HEK293 (cell line): ENCODE measurements around the gene LMF1.

Experiments used
- CTCF ChIA-PET: fragments of 350-600 bp; formaldehyde crosslinking; extraction: SDS; loops from one replicate; lab custom pipeline; 2021; ENCODE audit warnings: antibody characterized with exemption; lab: Yijun Ruan, JAX
- POLR2A ChIA-PET: fragments of 300-600 bp; formaldehyde crosslinking; extraction: SDS; loops from one replicate; lab custom pipeline; 2020; ENCODE audit warnings: antibody characterized with exemption, inconsistent platforms; lab: Yijun Ruan, JAX
- H3K27ac ChIP-seq: fragments of 200-500 bp; sonication (Bioruptor generic); 2 replicates; pipeline ENCODE4 v1.5.1; 2014; ENCODE audit warnings: low read depth, low read length, control low read depth, inconsistent platforms; ENCODE audit errors: extremely low read depth
- H3K36me3 ChIP-seq, 2 experiments: fragments of 200-500 bp in 1 of 2; sonication (Bioruptor generic) in 1 of 2; 1 replicate in 1 of 2; 2 replicates in 1 of 2; pipeline ENCODE4 v1.5.1; 2014 to 2017; ENCODE audit warnings: inconsistent platforms in 2 of 2, low read length in 2 of 2; ENCODE audit not compliant: control insufficient read depth in 2 of 2, insufficient read depth in 1 of 2
- H3K4me1 ChIP-seq: fragments of 200-500 bp; sonication (Bioruptor generic); 2 replicates; pipeline ENCODE4 v1.5.1; 2014; ENCODE audit warnings: mild to moderate bottlenecking, low read length, inconsistent platforms; ENCODE audit not compliant: control insufficient read depth, insufficient read depth
- H3K4me3 ChIP-seq: 2 replicates; pipeline ENCODE4 v1.5.1; 2011; ENCODE audit warnings: low read depth, mild to moderate bottlenecking, control low read depth, low read length, moderate library complexity
- H3K9me3 ChIP-seq: fragments of 200-500 bp; sonication (Bioruptor generic); 2 replicates; pipeline ENCODE4 v1.5.1; 2014; ENCODE audit warnings: low read depth, low read length, inconsistent platforms; ENCODE audit not compliant: control insufficient read depth, insufficient read depth
- EGR2 ChIP-seq: fragments of 450-650 bp; formaldehyde crosslinking; IDR thresholded peaks from 2 replicates; pipeline ENCODE4 v1.5.1; 2016; ENCODE audit warnings: low read depth, missing biosample characterization, missing genetic modification characterization
- GLIS1 ChIP-seq: fragments of 450-650 bp; formaldehyde crosslinking; IDR thresholded peaks from 2 replicates; pipeline ENCODE4 v1.5.1; 2016; ENCODE audit warnings: missing biosample characterization, missing genetic modification characterization
- IKZF3 ChIP-seq: fragments of 450-650 bp; IDR thresholded peaks from 2 replicates; pipeline ENCODE4 v1.5.0; 2018; ENCODE audit warnings: missing biosample characterization, mild to moderate bottlenecking, missing genetic modification characterization, moderate library complexity
- KLF10 ChIP-seq: fragments of 450-650 bp; IDR thresholded peaks from 2 replicates; pipeline ENCODE4 v1.5.1; 2018; ENCODE audit warnings: missing biosample characterization, mild to moderate bottlenecking, missing genetic modification characterization
- KLF9 ChIP-seq: fragments of 450-650 bp; formaldehyde crosslinking; IDR thresholded peaks from 2 replicates; pipeline ENCODE4 v1.5.1; 2016; ENCODE audit warnings: missing biosample characterization, missing genetic modification characterization, low read depth
- PRDM1 ChIP-seq: fragments of 450-650 bp; formaldehyde crosslinking; IDR thresholded peaks from 2 replicates; pipeline ENCODE4; 2016; ENCODE audit warnings: missing biosample characterization, missing genetic modification characterization
- RBAK ChIP-seq: fragments of 450-650 bp; formaldehyde crosslinking; IDR thresholded peaks from 2 replicates; pipeline ENCODE4 v1.5.1; 2016; ENCODE audit warnings: missing biosample characterization, missing genetic modification characterization
- REPIN1 ChIP-seq: fragments of 450-650 bp; formaldehyde crosslinking; IDR thresholded peaks from 2 replicates; pipeline ENCODE4 v1.5.1; 2017; ENCODE audit warnings: missing biosample characterization, missing genetic modification characterization, low read depth
- SP2 ChIP-seq: fragments of 450-650 bp; formaldehyde crosslinking; IDR thresholded peaks from 2 replicates; pipeline ENCODE4 v1.5.1; 2016; ENCODE audit warnings: missing biosample characterization, missing genetic modification characterization
- ZNF2 ChIP-seq: fragments of 450-650 bp; formaldehyde crosslinking; IDR thresholded peaks from 2 replicates; pipeline ENCODE4 v1.5.1; 2016; ENCODE audit warnings: missing biosample characterization, missing genetic modification characterization
- ZNF202 ChIP-seq: fragments of 450-650 bp; formaldehyde crosslinking; IDR thresholded peaks from 2 replicates; pipeline ENCODE4 v1.5.1; 2016; ENCODE audit warnings: missing biosample characterization, missing genetic modification characterization, borderline replicate concordance
- ZNF335 ChIP-seq: fragments of 450-650 bp; formaldehyde crosslinking; conservative IDR thresholded peaks from 2 replicates; pipeline ENCODE4 v1.5.1; 2016; ENCODE audit warnings: missing biosample characterization, missing genetic modification characterization
- ZNF404 ChIP-seq: fragments of 450-650 bp; formaldehyde crosslinking; IDR thresholded peaks from 2 replicates; pipeline ENCODE4 v1.5.1; 2017; ENCODE audit warnings: missing biosample characterization, missing genetic modification characterization
- ZNF501 ChIP-seq: fragments of 450-650 bp; formaldehyde crosslinking; IDR thresholded peaks from 2 replicates; pipeline ENCODE4 v1.5.1; 2016; ENCODE audit warnings: missing biosample characterization, missing genetic modification characterization
- ZNF548 ChIP-seq: fragments of 450-650 bp; formaldehyde crosslinking; IDR thresholded peaks from 2 replicates; pipeline ENCODE4 v1.5.1; 2016; ENCODE audit warnings: missing biosample characterization, missing genetic modification characterization
- ZNF555 ChIP-seq: fragments of 450-650 bp; formaldehyde crosslinking; conservative IDR thresholded peaks from 2 replicates; pipeline ENCODE4 v1.5.1; 2017; ENCODE audit warnings: missing biosample characterization, mild to moderate bottlenecking, missing genetic modification characterization, inconsistent platforms
- ZNF747 ChIP-seq: fragments of 450-650 bp; formaldehyde crosslinking; IDR thresholded peaks from 2 replicates; pipeline ENCODE4 v1.5.1; 2016; ENCODE audit warnings: missing biosample characterization, missing genetic modification characterization
- ZNF837 ChIP-seq: fragments of 450-650 bp; formaldehyde crosslinking; IDR thresholded peaks from 2 replicates; pipeline ENCODE4 v1.5.1; 2016; ENCODE audit warnings: missing biosample characterization, missing genetic modification characterization
- TF ChIP-seq, protein P1 (sequence below): fragments of 450-650 bp; formaldehyde crosslinking; conservative IDR thresholded peaks from 2 replicates; pipeline ENCODE4 v1.5.1; 2016; ENCODE audit warnings: low read depth, missing biosample characterization, missing genetic modification characterization
- TF ChIP-seq, protein P2 (sequence below): fragments of 450-650 bp; formaldehyde crosslinking; IDR thresholded peaks from 2 replicates; pipeline ENCODE4 v1.5.1; 2017; ENCODE audit warnings: missing biosample characterization, missing genetic modification characterization
- TF ChIP-seq, protein P3 (sequence below): fragments of 450-650 bp; formaldehyde crosslinking; IDR thresholded peaks from 2 replicates; pipeline ENCODE4 v1.5.1; 2016; ENCODE audit warnings: missing biosample characterization, missing genetic modification characterization

The LMF1 gene

DNA sequence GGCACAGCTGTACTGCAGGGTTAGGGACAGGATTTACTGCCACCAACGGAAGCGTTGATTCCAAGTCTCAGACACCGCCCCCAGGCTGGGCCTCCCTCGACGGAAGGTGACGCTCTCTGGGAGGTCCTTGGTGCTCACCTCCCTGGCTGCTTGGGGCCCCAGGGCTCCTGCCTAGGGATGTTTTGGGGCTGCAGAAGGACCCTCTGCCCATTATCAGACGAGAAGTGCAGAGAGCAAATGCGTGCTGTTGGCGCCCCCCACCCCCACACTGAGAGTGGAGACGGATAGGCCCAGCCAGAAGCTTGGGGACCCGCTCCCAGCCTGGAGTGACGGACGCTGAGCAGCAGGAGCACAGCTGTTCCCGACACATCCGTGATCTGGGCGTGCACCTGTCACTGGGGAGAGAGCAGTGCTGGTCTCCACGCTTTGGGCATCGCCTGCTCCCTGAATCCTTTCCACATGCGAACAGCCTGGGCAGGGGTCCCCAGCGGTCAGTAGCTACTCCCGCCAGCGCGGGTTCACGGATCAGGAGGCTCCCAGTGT, 5.7 kb upstream of the LMF1 start (continued):
- TF ChIP-seq, protein P1, sequence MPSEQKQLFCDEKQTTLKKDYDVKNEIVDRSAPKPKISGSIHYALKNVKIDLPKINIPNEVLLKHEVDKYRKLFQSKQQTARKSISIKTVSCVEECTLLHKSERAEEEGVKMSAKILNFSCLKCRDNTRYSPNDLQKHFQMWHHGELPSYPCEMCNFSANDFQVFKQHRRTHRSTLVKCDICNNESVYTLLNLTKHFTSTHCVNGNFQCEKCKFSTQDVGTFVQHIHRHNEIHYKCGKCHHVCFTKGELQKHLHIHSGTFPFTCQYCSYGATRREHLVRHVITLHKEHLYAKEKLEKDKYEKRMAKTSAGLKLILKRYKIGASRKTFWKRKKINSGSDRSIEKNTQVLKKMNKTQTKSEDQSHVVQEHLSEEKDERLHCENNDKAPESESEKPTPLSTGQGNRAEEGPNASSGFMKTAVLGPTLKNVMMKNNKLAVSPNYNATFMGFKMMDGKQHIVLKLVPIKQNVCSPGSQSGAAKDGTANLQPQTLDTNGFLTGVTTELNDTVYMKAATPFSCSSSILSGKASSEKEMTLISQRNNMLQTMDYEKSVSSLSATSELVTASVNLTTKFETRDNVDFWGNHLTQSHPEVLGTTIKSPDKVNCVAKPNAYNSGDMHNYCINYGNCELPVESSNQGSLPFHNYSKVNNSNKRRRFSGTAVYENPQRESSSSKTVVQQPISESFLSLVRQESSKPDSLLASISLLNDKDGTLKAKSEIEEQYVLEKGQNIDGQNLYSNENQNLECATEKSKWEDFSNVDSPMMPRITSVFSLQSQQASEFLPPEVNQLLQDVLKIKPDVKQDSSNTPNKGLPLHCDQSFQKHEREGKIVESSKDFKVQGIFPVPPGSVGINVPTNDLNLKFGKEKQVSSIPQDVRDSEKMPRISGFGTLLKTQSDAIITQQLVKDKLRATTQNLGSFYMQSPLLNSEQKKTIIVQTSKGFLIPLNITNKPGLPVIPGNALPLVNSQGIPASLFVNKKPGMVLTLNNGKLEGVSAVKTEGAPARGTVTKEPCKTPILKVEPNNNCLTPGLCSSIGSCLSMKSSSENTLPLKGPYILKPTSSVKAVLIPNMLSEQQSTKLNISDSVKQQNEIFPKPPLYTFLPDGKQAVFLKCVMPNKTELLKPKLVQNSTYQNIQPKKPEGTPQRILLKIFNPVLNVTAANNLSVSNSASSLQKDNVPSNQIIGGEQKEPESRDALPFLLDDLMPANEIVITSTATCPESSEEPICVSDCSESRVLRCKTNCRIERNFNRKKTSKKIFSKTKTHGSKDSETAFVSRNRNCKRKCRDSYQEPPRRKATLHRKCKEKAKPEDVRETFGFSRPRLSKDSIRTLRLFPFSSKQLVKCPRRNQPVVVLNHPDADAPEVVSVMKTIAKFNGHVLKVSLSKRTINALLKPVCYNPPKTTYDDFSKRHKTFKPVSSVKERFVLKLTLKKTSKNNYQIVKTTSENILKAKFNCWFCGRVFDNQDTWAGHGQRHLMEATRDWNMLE (tag by site-specific recombination), result no peak
- no peak for TF ChIP-seq ZNF837 (tag by site-specific recombination)
- no peak for TF ChIP-seq IKZF3 (tag by site-specific recombination)
- TF ChIP-seq ZNF202, result no peak
- TF ChIP-seq ZNF747 (tag by site-specific recombination), result no peak
- TF ChIP-seq KLF9 (tag by site-specific recombination), result no peak
- no peak for TF ChIP-seq ZNF404 (tag by site-specific recombination)
- peak; percentile 20; the same call in 1 of the 2 replicates for TF ChIP-seq SP2
- TF ChIP-seq PRDM1, result no peak
- no peak for TF ChIP-seq ZNF548 (tag by site-specific recombination)
- TF ChIP-seq GLIS1 (tag by site-specific recombination), result peak; percentile 84
- no peak for TF ChIP-seq KLF10
- no peak for TF ChIP-seq REPIN1

DNA sequence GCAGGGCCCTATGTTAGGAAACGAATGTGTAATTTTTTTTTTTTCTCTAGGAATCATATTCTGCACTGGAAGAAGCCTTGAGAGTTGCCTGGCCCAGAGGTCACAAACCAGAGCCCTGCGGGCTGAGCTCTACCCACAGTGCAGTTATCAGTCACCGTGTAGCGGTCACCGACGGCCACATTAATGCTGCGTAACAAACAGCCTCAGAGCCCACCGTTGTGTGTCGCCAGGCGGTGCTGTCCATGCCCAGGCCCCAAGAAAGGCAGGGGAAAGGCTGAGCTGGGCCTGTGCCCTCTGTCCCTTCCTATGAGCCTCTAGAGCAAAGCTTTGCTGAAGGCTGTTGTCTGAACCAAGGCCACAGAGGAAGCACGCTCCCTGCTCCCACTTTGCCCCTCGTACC, 4.5 kb upstream of the LMF1 start:
- CTCF ChIA-PET, result interaction anchor here (0.6 kb wide), 1 partner anchor 1361 kb away, joined by 3 read pairs; no protein-coding TSS in a partner anchor

DNA sequence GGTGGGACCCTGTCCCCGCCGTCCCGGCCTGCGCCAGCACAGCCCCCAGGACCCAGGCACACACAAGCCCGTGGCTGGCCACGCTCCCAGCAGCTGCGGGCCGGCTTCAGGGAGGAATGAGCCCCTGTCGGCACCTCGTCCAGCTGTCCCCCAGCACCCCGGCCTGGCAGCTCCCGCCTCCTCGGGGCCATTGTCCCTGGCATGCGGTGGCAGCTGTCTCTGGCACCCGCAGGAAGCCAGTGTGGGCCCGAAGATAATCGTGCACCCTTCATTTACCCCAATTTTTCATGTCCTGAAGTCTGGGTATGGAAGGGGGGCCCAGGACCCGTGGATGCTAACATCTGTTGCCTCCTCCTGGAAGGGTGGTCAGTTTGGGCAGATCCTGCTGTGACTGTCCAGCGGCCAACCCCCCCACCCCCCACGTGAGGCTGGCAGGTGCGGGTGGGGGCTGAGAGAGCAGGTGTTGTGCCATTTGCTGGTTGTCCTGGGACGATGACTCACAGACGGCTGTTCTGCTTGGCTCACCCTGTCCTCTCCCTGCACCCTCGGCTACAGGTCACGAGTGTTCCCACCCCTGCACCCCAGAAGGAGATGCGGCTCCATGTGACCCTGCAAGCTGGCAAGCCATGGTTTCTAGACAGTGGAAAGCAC, 4.0 kb upstream of the LMF1 start:
- H3K4me1 ChIP-seq, result peaks cover 6% of the 10 kb centered on the region; the same call in 1 of the 2 replicates
- POLR2A ChIA-PET, result interaction anchor here (0.6 kb wide), 1 partner anchor 604 kb away, joined by 3 read pairs; the partner anchor contains the start of gene MRPL28
- TF ChIP-seq ZNF335 (tag by site-specific recombination) (no peak), ZNF2 (tag by site-specific recombination) (no peak), EGR2 (no peak), ZNF555 (tag by site-specific recombination) (no peak)
- TF ChIP-seq, protein P2, sequence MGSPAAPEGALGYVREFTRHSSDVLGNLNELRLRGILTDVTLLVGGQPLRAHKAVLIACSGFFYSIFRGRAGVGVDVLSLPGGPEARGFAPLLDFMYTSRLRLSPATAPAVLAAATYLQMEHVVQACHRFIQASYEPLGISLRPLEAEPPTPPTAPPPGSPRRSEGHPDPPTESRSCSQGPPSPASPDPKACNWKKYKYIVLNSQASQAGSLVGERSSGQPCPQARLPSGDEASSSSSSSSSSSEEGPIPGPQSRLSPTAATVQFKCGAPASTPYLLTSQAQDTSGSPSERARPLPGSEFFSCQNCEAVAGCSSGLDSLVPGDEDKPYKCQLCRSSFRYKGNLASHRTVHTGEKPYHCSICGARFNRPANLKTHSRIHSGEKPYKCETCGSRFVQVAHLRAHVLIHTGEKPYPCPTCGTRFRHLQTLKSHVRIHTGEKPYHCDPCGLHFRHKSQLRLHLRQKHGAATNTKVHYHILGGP, result no peak

More for the DNA sequence above, 4.5 kb upstream of the LMF1 start:
- no peaks in the 10 kb centered on the region for H3K9me3 ChIP-seq
- no peaks in the 10 kb centered on the region for H3K36me3 ChIP-seq
- TF ChIP-seq ZNF501 (no peak), ZNF555 (tag by site-specific recombination) (no peak), RBAK (tag by site-specific recombination) (peak; percentile 91)
- TF ChIP-seq, protein P3, sequence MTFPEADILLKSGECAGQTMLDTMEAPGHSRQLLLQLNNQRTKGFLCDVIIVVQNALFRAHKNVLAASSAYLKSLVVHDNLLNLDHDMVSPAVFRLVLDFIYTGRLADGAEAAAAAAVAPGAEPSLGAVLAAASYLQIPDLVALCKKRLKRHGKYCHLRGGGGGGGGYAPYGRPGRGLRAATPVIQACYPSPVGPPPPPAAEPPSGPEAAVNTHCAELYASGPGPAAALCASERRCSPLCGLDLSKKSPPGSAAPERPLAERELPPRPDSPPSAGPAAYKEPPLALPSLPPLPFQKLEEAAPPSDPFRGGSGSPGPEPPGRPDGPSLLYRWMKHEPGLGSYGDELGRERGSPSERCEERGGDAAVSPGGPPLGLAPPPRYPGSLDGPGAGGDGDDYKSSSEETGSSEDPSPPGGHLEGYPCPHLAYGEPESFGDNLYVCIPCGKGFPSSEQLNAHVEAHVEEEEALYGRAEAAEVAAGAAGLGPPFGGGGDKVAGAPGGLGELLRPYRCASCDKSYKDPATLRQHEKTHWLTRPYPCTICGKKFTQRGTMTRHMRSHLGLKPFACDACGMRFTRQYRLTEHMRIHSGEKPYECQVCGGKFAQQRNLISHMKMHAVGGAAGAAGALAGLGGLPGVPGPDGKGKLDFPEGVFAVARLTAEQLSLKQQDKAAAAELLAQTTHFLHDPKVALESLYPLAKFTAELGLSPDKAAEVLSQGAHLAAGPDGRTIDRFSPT, result no peak
- no peak overlapping the region for H3K27ac ChIP-seq
- POLR2A ChIA-PET, result interaction anchor here (0.6 kb wide), 1 partner anchor 605 kb away, joined by 3 read pairs; the partner anchor contains the start of gene MRPL28
- peaks cover 3% of the 10 kb centered on the region; the same call in 1 of the 2 replicates for H3K4me1 ChIP-seq
- no peak overlapping the region for H3K4me3 ChIP-seq

More for the DNA sequence above, 4.0 kb upstream of the LMF1 start:
- H3K36me3 ChIP-seq, result no peaks in the 10 kb centered on the region
- H3K9me3 ChIP-seq, result no peaks in the 10 kb centered on the region
- no peak overlapping the region for H3K4me3 ChIP-seq
- CTCF ChIA-PET, result interaction anchor here (0.6 kb wide), 1 partner anchor 1362 kb away, joined by 3 read pairs; no protein-coding TSS in a partner anchor
- H3K27ac ChIP-seq, result no peak overlapping the region
